Brain microvascular endothelial cell (primary cell): ENCODE measurements around the gene POU2AF2.
"Not testable (repeated sequence)": the region's sequence is repeated elsewhere in the genome, so short reads cannot be mapped to it uniquely, and the experiment has no call there.

Source experiments
- DNase-seq: peaks from one replicate; pipeline ENCODE4 v3.0.0-alpha.2; 2020
- H3K27ac ChIP-seq: fragments of 250-450 bp; sonication (Bioruptor Pico); 2 replicates; pipeline ENCODE4 v1.5.1; 2020; ENCODE audit warnings: mild to moderate bottlenecking, moderate library complexity
- H3K27me3 ChIP-seq: fragments of 250-450 bp; sonication (Bioruptor Pico); replicated peaks from 2 replicates; pipeline ENCODE4 v1.5.1; 2020; ENCODE audit warnings: mild to moderate bottlenecking
- H3K36me3 ChIP-seq: fragments of 250-450 bp; sonication (Bioruptor Pico); replicated peaks from 2 replicates; pipeline ENCODE4 v1.5.1; 2020; ENCODE audit warnings: mild to moderate bottlenecking
- H3K4me3 ChIP-seq: 2 replicates; pipeline ENCODE4 v1.5.1; 2011; ENCODE audit warnings: low read depth, mild to moderate bottlenecking, control low read depth, low read length, moderate library complexity
- CTCF ChIP-seq: IDR thresholded peaks from 2 replicates; pipeline ENCODE4 v1.5.1; 2011; ENCODE audit warnings: low read depth, mild to moderate bottlenecking, moderate library complexity, low read length, control low read depth, inconsistent platforms; ENCODE audit errors: missing control alignments
- in situ Hi-C: cut with HindIII; loops from 2 replicates; pipeline ENCODE4 v1.10.0; 2017; ENCODE audit warnings: low sequenced_read_pairs, low pct_ligation_motif_present

Gene POU2AF2

GRCh38 chr11:111312076-111312475 lies 66.6 kb downstream of the POU2AF2 start:
- in situ Hi-C loops, result no loop called here
- DNase-seq, result no peak
- H3K4me3 ChIP-seq, result no peak overlapping the region
- H3K27ac ChIP-seq, result no peak overlapping the region
- no peaks in the 10 kb centered on the region for H3K27me3 ChIP-seq
- no peaks in the 10 kb centered on the region for H3K36me3 ChIP-seq
- no peak for TF ChIP-seq CTCF

- no peak for DNase-seq
- no peaks in the 10 kb centered on the region for H3K27me3 ChIP-seq
- H3K27ac ChIP-seq, result no peak overlapping the region
- in situ Hi-C loops, result no loop called here
- H3K4me3 ChIP-seq, result no peak overlapping the region
- no peak for TF ChIP-seq CTCF
- no peaks in the 10 kb centered on the region for H3K36me3 ChIP-seq
Observed at GRCh38 chr11:111319296-111319695, 73.8 kb downstream of the POU2AF2 start.

GRCh38 chr11:111320199-111320598 lies 74.7 kb downstream of the POU2AF2 start:
- in situ Hi-C loops, H3K27me3 ChIP-seq, DNase-seq, H3K36me3 ChIP-seq, H3K27ac ChIP-seq, H3K4me3 ChIP-seq: not testable (repeated sequence)

GRCh38 chr11:111320728-111321568 lies 75.4 kb downstream of the POU2AF2 start:
- no peak for TF ChIP-seq CTCF
- DNase-seq, result no peak
- Histone ChIP-seq H3K27me3 (no peaks in the 10 kb centered on the region), H3K27ac (no peak overlapping the region), H3K36me3 (no peaks in the 10 kb centered on the region), H3K4me3 (no peak overlapping the region)
- in situ Hi-C loops, result no loop called here

GRCh38 chr11:111322534-111322933 lies 77.0 kb downstream of the POU2AF2 start:
- Histone ChIP-seq H3K36me3 (no peaks in the 10 kb centered on the region), H3K27me3 (no peaks in the 10 kb centered on the region), H3K27ac (no peak overlapping the region), H3K4me3 (no peak overlapping the region)
- DNase-seq, result no peak
- no peak for TF ChIP-seq CTCF
- in situ Hi-C loops, result no loop called here

GRCh38 chr11:111324277-111324720 lies 78.8 kb downstream of the POU2AF2 start:
- in situ Hi-C loops, result no loop called here
- H3K36me3 ChIP-seq, result no peaks in the 10 kb centered on the region
- H3K27ac ChIP-seq, result no peak overlapping the region
- no peak for DNase-seq
- TF ChIP-seq CTCF, result no peak
- H3K27me3 ChIP-seq, result no peaks in the 10 kb centered on the region
- no peak overlapping the region for H3K4me3 ChIP-seq
